Mesodermal cell (in vitro differentiated cells): Measurements from ENCODE around the gene TAS2R4.
"Not testable (repeated sequence)": the region's sequence is repeated elsewhere in the genome, so short reads cannot be mapped to it uniquely, and the experiment has no call there.

ENCODE experiments used
- H3K27ac ChIP-seq: 2 replicates; pipeline ENCODE4 v1.7.0; 2013; ENCODE audit warnings: mild to moderate bottlenecking, low read depth, low read length, moderate library complexity; ENCODE audit not compliant: severe bottlenecking
- H3K36me3 ChIP-seq: 2 replicates; pipeline ENCODE4 v1.7.1; 2013; ENCODE audit warnings: mild to moderate bottlenecking, low read length, moderate library complexity; ENCODE audit not compliant: control insufficient read depth, insufficient read depth
- H3K4me1 ChIP-seq: one replicate; pipeline ENCODE4 v1.7.1; 2013; ENCODE audit warnings: mild to moderate bottlenecking, low read length; ENCODE audit not compliant: insufficient read depth, control insufficient read depth, poor library complexity, severe bottlenecking
- H3K4me3 ChIP-seq: 2 replicates; pipeline ENCODE4 v1.7.0; 2013; ENCODE audit warnings: low read length, control low read depth, mild to moderate bottlenecking; ENCODE audit not compliant: insufficient read depth, poor library complexity, severe bottlenecking; ENCODE audit errors: extremely low read depth
- H3K9me3 ChIP-seq: 2 replicates; pipeline ENCODE4 v1.7.1; 2013; ENCODE audit warnings: mild to moderate bottlenecking, low read length, moderate library complexity; ENCODE audit not compliant: control insufficient read depth
- WGBS, 2 experiments: methylation state at CpG; one replicate each; pipeline ENCODE4 v1.1.5; 2013; ENCODE audit warnings: missing lambda C conversion rate in 2 of 2; ENCODE audit not compliant: insufficient coverage in 2 of 2; 5-methylcytosine and 5-hydroxymethylcytosine counted together

The TAS2R4 gene

GRCh38 chr7:141751904-141752303 lies 24.6 kb upstream of the TAS2R4 start:
- WGBS, 2 experiments, result 98 to 100% methylated on average over 6 of the region's 10 CpGs
- not testable (repeated sequence) for H3K4me3 ChIP-seq, H3K27ac ChIP-seq, H3K4me1 ChIP-seq
- Histone ChIP-seq H3K36me3 (peaks cover 96% of the 10 kb centered on the region), H3K9me3 (peaks cover 22% of the 10 kb centered on the region)

DNA sequence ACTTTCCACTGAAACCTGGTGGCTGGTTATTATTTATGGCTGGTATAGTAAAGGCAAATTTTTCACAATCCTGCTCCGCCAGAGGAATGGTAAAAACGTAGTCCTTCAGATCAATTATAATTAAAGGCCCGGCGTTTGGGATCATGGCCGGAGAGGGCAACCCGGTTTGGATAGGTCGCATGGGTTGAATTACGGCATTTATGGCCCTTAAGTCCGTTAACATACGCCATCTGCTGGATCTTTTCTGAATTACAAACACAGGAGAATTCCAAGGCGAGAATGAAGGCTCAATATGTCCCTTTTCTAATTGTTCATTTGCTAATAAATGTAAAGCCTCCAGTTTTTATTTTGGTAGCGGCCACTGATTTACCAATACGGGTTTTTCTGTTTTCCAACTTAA lies 23.8 kb upstream of the TAS2R4 start:
- Histone ChIP-seq H3K4me3 (no peak overlapping the region), H3K4me1 (no peaks in the 10 kb centered on the region), H3K27ac (no peak overlapping the region), H3K9me3 (peaks cover 22% of the 10 kb centered on the region), H3K36me3 (peaks cover 98% of the 10 kb centered on the region)
- 92 to 93% methylated on average over 10 of the region's 13 CpGs for WGBS, 2 experiments

DNA sequence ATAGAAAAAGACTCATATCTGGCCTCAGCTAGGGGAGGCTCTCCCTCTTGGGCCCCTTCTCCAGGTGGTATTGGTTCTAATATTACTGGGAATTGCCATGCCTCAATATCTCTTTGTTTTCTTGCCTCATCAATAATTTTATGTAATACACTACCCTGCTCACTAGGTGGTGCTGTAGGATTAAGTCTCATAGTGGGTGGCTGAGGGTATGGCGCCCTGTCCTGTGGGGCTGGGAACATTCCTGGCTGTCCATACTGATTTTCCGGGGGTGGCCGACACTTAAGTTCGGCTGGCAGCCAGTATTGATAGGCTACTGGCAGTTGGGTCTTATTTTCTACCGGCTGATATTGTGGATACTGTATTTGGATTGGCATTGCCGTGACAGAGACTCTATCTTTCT lies 21.5 kb upstream of the TAS2R4 start:
- no peak overlapping the region for H3K4me3 ChIP-seq
- no peak overlapping the region for H3K27ac ChIP-seq
- 80 to 98% methylated on average over 2 to 4 of the region's 6 CpGs for WGBS, 2 experiments
- H3K36me3 ChIP-seq, result peaks cover 93% of the 10 kb centered on the region
- peaks cover 19% of the 10 kb centered on the region for H3K9me3 ChIP-seq
- H3K4me1 ChIP-seq, result no peaks in the 10 kb centered on the region

DNA sequence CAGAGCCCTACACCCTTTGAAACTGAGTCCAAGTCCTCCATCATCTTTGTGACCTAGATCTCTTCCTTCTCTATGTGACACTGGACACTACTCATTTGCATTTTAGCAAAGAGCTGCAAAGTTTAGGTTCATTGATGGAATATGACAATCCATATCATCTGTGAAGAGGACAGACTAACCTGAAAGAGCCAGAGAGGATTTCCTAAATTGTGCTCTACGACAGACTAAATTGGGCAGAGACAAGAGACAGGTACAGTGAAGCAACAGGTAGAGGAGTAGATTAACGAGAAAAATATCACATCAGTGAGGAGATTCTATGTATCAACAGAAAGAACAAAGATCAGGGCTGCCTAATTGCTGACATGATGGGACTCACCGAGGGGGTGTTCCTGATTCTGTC lies 12.7 kb upstream of the TAS2R4 start, which contains the start of gene TAS2R3:
TAS2R3 (plus strand) TSS at position 301 of the 400 bp plus-strand sequence; CDS start at position 363, 62 bp downstream.
- Histone ChIP-seq H3K9me3 (no peaks in the 10 kb centered on the region), H3K36me3 (peaks cover 28% of the 10 kb centered on the region), H3K27ac (no peak within 1 kb of the TSS), H3K4me1 (no peaks in the 10 kb centered on the region), H3K4me3 (no peak within 1 kb of the TSS)
- 83 to 98% methylated on average over 3 of the region's 3 CpGs for WGBS, 2 experiments

GRCh38 chr7:141770083-141770583 lies 6.3 kb upstream of the TAS2R4 start:
- H3K27ac ChIP-seq, H3K36me3 ChIP-seq: not testable (repeated sequence)
- 86% methylated on average over 1 of the region's 3 CpGs; no CpG with 5 or more reads in 1 of the 2 experiments for WGBS, 2 experiments

GRCh38 chr7:141785706-141786552 lies 9.5 kb downstream of the TAS2R4 start:
- Histone ChIP-seq H3K4me3 (no peak overlapping the region), H3K36me3 (peaks cover 22% of the 10 kb centered on the region), H3K9me3 (no peaks in the 10 kb centered on the region), H3K4me1 (no peaks in the 10 kb centered on the region), H3K27ac (no peak overlapping the region)
- 69 to 71% methylated on average over 7 to 9 of the region's 13 CpGs for WGBS, 2 experiments

More at GRCh38 chr7:141770083-141770583, 6.3 kb upstream of the TAS2R4 start:
- H3K4me3 ChIP-seq, H3K4me1 ChIP-seq, H3K9me3 ChIP-seq: not testable (repeated sequence)

DNA sequence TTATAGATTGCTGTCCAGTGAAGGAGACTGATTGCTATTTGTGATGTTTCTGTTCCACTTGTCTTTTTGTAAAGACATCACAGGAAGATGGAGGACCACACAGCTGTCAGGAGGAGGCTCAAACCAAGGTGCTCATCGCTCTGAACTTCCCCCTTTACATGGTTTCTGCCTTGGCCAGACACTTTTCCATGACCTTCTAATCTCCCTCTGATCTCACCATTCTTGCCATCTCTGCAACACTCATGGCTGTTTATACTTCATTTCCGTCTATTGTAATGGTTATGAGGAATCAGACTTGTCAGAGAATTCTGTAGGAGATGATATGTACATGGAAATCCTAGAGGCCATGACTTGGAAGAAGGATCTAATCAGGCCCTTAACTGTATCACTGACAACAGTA lies 11.8 kb downstream of the TAS2R4 start:
- no peaks in the 10 kb centered on the region for H3K9me3 ChIP-seq
- H3K36me3 ChIP-seq, result peaks cover 27% of the 10 kb centered on the region
- no peak overlapping the region for H3K4me3 ChIP-seq
- H3K27ac ChIP-seq, result no peak overlapping the region
- H3K4me1 ChIP-seq, result no peaks in the 10 kb centered on the region
- WGBS, 2 experiments, result 80 to 100% methylated on average over 1 of the region's 2 CpGs

DNA sequence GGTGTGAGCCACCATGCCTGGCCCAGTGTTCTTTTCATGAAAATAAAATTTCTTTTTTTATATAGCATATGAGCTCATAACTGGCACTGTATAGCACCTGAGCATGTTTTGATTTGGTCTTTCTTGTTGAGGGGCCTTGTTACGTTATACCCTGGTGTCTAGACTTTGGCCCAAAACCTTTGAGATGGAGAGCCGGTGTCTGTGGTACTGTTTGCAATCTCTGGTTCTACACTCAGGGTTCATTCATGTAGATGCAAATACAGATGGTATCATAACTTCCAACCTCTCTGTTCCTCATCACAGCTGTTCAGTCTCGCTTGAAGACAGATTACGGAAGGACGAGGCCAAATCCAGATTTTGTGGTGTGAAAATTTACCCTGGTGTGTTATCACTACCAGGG lies 13.4 kb downstream of the TAS2R4 start, which contains the start of gene TAS2R5:
TAS2R5 (plus strand) TSS at position 301 of the 400 bp plus-strand sequence. CDS start 145 bp downstream, outside the sequence.
- no peak within 1 kb of the TSS for H3K27ac ChIP-seq
- H3K4me1 ChIP-seq, result no peaks in the 10 kb centered on the region
- H3K4me3 ChIP-seq, result no peak within 1 kb of the TSS
- peaks cover 26% of the 10 kb centered on the region for H3K36me3 ChIP-seq
- 95 to 100% methylated on average over 2 of the region's 5 CpGs for WGBS, 2 experiments
- H3K9me3 ChIP-seq, result no peaks in the 10 kb centered on the region

- H3K27ac ChIP-seq, result no peak overlapping the region
- H3K4me3 ChIP-seq, result no peak overlapping the region
- H3K36me3 ChIP-seq, result peaks cover 32% of the 10 kb centered on the region
- no peaks in the 10 kb centered on the region for H3K4me1 ChIP-seq
- H3K9me3 ChIP-seq, result no peaks in the 10 kb centered on the region
- WGBS, 2 experiments, result no CpG with 5 or more reads among the region's 2 CpGs
Observed at GRCh38 chr7:141792526-141792925, 16.1 kb downstream of the TAS2R4 start.

- H3K36me3 ChIP-seq, result no peaks in the 10 kb centered on the region
- 86% methylated on average over 1 of the region's 1 CpG; no CpG with 5 or more reads in 1 of the 2 experiments for WGBS, 2 experiments
- H3K27ac ChIP-seq, result no peak overlapping the region
- H3K4me3 ChIP-seq, result no peak overlapping the region
- H3K4me1 ChIP-seq, result no peaks in the 10 kb centered on the region
- H3K9me3 ChIP-seq, result no peaks in the 10 kb centered on the region
Observed at GRCh38 chr7:141820067-141820466, 43.6 kb downstream of the TAS2R4 start.

- H3K36me3 ChIP-seq, H3K27ac ChIP-seq, H3K4me1 ChIP-seq, H3K9me3 ChIP-seq, H3K4me3 ChIP-seq: not testable (repeated sequence)
Observed at GRCh38 chr7:141822432-141822831, 46.0 kb downstream of the TAS2R4 start.
